Endothelial cell of umbilical vein (primary cell): ENCODE measurements around the gene FAM180B. TPM values are rescaled to one million over a fixed set of nuclear protein-coding genes. Genes with fewer than 3 reads are reported as not detected.

Source experiments
- BruUV-seq: library from RNA; stranded (reverse); fragments of 400-500 nt; replicated peaks from 2 replicates; lab custom pipeline; 2021; lab: Mats Ljungman, UMichigan
- CTCF ChIA-PET: fragments of 300-600, 350-600 bp; sonication (Branson Sonifier 250); formaldehyde crosslinking; loops from one replicate; lab custom pipeline; 2021; ENCODE audit warnings: antibody characterized with exemption, inconsistent platforms; lab: Charles Lee
- POLR2A ChIA-PET: fragments of 300-600, 350-600 bp; sonication (Branson Sonifier 250); formaldehyde crosslinking; loops from one replicate; lab custom pipeline; 2021; ENCODE audit warnings: antibody characterized with exemption, inconsistent platforms; lab: Charles Lee
- DNase-seq: peaks from one replicate; pipeline ENCODE4 v3.0.0-alpha.2; 2011; ENCODE audit warnings: low read depth, low spot score
- FAIRE-seq: peaks from 2 replicates; lab custom pipeline; 2011; peaks lifted over from hg19 to GRCh38; lab: Jason Lieb, UNC
- H2AFZ ChIP-seq: 2 replicates; pipeline ENCODE4 v1.6.0; 2012; ENCODE audit warnings: low read depth, low read length, control low read depth, inconsistent platforms
- H3K27ac ChIP-seq: 2 replicates; pipeline ENCODE4 v1.5.1; 2011; ENCODE audit warnings: low read depth, mild to moderate bottlenecking, control low read depth, low read length, moderate library complexity; ENCODE audit not compliant: insufficient read depth
- H3K27me3 ChIP-seq, 2 experiments: 2 replicates each; pipeline versions ENCODE4 v1.6.0 to v1.6.1; 2011; ENCODE audit warnings: low read length in 2 of 2, mixed read lengths in 1 of 2; ENCODE audit not compliant: control insufficient read depth in 2 of 2, insufficient read depth in 2 of 2
- H3K36me3 ChIP-seq, 2 experiments: 2 replicates in 1 of 2; 3 replicates in 1 of 2; pipeline ENCODE4 v1.5.1; 2011; ENCODE audit warnings: low read length in 2 of 2, mild to moderate bottlenecking in 1 of 2, moderate library complexity in 1 of 2; ENCODE audit not compliant: control insufficient read depth in 2 of 2, insufficient read depth in 2 of 2; ENCODE audit errors: extremely low read depth in 1 of 2
- H3K4me1 ChIP-seq: 3 replicates; pipeline ENCODE4 v1.5.1; 2011; ENCODE audit warnings: mild to moderate bottlenecking, low read length; ENCODE audit not compliant: control insufficient read depth, insufficient read depth; ENCODE audit errors: extremely low read depth
- H3K4me2 ChIP-seq: 2 replicates; pipeline ENCODE4 v1.6.1; 2011; ENCODE audit warnings: low read length, control low read depth, mixed read lengths; ENCODE audit not compliant: insufficient read depth
- H3K4me3 ChIP-seq, 3 experiments: fragments of 200-600 bp in 1 of 3; sonication (generic), shearing (Covaris generic) in 1 of 3; replicated peaks in 1 of 3; 2 replicates each; pipeline ENCODE4 v1.5.1; 2011 to 2016; ENCODE audit warnings: control low read depth in 3 of 3, low read length in 3 of 3, mild to moderate bottlenecking in 2 of 3, inconsistent platforms in 1 of 3, low read depth in 1 of 3, moderate library complexity in 1 of 3; ENCODE audit not compliant: insufficient read depth in 1 of 3
- H3K79me2 ChIP-seq: 2 replicates; pipeline ENCODE4 v1.6.0; 2012; ENCODE audit warnings: low read length, inconsistent platforms; ENCODE audit not compliant: control insufficient read depth, insufficient read depth
- H3K9ac ChIP-seq: replicated peaks from 2 replicates; pipeline ENCODE3; 2011; ENCODE audit warnings: low read length, control low read depth; ENCODE audit not compliant: insufficient read depth; ENCODE audit errors: extremely low read depth
- H3K9me1 ChIP-seq: replicated peaks from 3 replicates; pipeline ENCODE4 v1.6.0; 2011; ENCODE audit warnings: mild to moderate bottlenecking, low read length; ENCODE audit not compliant: control insufficient read depth, insufficient read depth; ENCODE audit errors: extremely low read depth
- H3K9me3 ChIP-seq: replicated peaks from 2 replicates; pipeline ENCODE4 v1.5.1; 2012; ENCODE audit warnings: low read length, inconsistent platforms; ENCODE audit not compliant: control insufficient read depth, insufficient read depth
- H4K20me1 ChIP-seq: replicated peaks from 2 replicates; pipeline ENCODE3; 2011; ENCODE audit warnings: mild to moderate bottlenecking, low read length; ENCODE audit not compliant: control insufficient read depth, insufficient read depth; ENCODE audit errors: extremely low read depth
- FOS ChIP-seq: IDR thresholded peaks from 2 replicates; pipeline ENCODE4 v1.6.1; 2011; ENCODE audit warnings: mild to moderate bottlenecking, low read length, moderate library complexity, borderline replicate concordance; ENCODE audit not compliant: insufficient read depth
- GATA2 ChIP-seq: IDR thresholded peaks from 2 replicates; pipeline ENCODE4 v1.7.0; 2011; ENCODE audit warnings: low read depth, mild to moderate bottlenecking, moderate library complexity, mixed read lengths, low read length; ENCODE audit not compliant: insufficient read length, insufficient read depth
- POLR2AphosphoS5 ChIP-seq: IDR thresholded peaks from 2 replicates; pipeline ENCODE4 v1.6.1; 2012; ENCODE audit warnings: low read depth, mild to moderate bottlenecking, control low read depth, low read length, moderate library complexity; ENCODE audit not compliant: insufficient read depth
- dilution Hi-C: fragments of 300-500 bp; cut with MboI; formaldehyde crosslinking; loops from one replicate; pipeline ENCODE4 v1.15.0; 2019; ENCODE audit warnings: low sequenced_read_pairs; ENCODE audit not compliant: extremely low pct_ligation_motif_present
- intact Hi-C: fragments of 100-400 bp; cut with micrococcal nuclease; formaldehyde crosslinking; loops from one replicate; pipeline ENCODE4 v1.10.0; 2022
- polyA plus RNA-seq, 4 experiments: library from polyadenylated mRNA; depleted of rRNA in 3 of 4; stranded (reverse) in 3 of 4; unstranded in 1 of 4; fragments of >200 nt; gene quantifications; 2 replicates each; pipeline versions ENCODE4 v1.2.1 to v1.2.3, GENCODE V29; 2011 to 2012; ENCODE audit warnings: missing spikeins in 1 of 4
- total RNA-seq: library from RNA; stranded (reverse); gene quantifications from 2 replicates; pipeline ENCODE4 v1.2.3, GENCODE V29; 2021
- TF ChIP-seq, protein P1 (sequence below), 2 donors: IDR thresholded peaks; 1 replicate in 1 of 2; 2 replicates in 1 of 2; pipeline ENCODE4 v1.5.1; 2011; ENCODE audit warnings: low read length in 2 of 2, mild to moderate bottlenecking in 2 of 2, moderate library complexity in 2 of 2, control low read depth in 1 of 2, inconsistent platforms in 1 of 2, low read depth in 1 of 2; ENCODE audit not compliant: insufficient read depth in 1 of 2; ENCODE audit errors: extremely low read depth in 1 of 2
- TF ChIP-seq, protein P2 (sequence below): IDR thresholded peaks from 2 replicates; pipeline ENCODE4 v1.6.1; 2011; ENCODE audit not compliant: insufficient read depth, insufficient read length

Gene FAM180B
- total and polyA plus RNA-seq, 2 donors (not counting 3 experiments of a cell fraction or from before 2014, with no cell fraction given) = not detected

- intact Hi-C loops = no loop called here
- H3K27me3 ChIP-seq = no peaks in the 10 kb centered on the region
- DNase-seq = no peak
- ChIA-PET POLR2A (no interaction called here), CTCF (interaction anchor here (0.6 to 1.8 kb wide), 7 partner anchors 8 to 110 kb away, joined by 3 to 7 read pairs (median 4); partner anchors contain the start of genes CELF1 and KBTBD4)
- H3K9me3 ChIP-seq = no peaks in the 10 kb centered on the region
- peak overlapping the region; percentile 45 for H2AFZ ChIP-seq
- peaks cover 0 to 2% of the 10 kb centered on the region in 2 experiments for H3K36me3 ChIP-seq
- dilution Hi-C loops = no loop called here
- no TSS peak for BruUV-seq
- H3K9ac ChIP-seq = peak overlapping the region; percentile 71
- peaks cover 27% of the 10 kb centered on the region for H3K79me2 ChIP-seq
- no peaks in the 10 kb centered on the region for H4K20me1 ChIP-seq
- FAIRE-seq = no peak
- H3K27ac ChIP-seq = peak overlapping the region; percentile 56
- H3K9me1 ChIP-seq = no peaks in the 10 kb centered on the region
- no peak for TF ChIP-seq POLR2AphosphoS5
- TF ChIP-seq, protein P1, sequence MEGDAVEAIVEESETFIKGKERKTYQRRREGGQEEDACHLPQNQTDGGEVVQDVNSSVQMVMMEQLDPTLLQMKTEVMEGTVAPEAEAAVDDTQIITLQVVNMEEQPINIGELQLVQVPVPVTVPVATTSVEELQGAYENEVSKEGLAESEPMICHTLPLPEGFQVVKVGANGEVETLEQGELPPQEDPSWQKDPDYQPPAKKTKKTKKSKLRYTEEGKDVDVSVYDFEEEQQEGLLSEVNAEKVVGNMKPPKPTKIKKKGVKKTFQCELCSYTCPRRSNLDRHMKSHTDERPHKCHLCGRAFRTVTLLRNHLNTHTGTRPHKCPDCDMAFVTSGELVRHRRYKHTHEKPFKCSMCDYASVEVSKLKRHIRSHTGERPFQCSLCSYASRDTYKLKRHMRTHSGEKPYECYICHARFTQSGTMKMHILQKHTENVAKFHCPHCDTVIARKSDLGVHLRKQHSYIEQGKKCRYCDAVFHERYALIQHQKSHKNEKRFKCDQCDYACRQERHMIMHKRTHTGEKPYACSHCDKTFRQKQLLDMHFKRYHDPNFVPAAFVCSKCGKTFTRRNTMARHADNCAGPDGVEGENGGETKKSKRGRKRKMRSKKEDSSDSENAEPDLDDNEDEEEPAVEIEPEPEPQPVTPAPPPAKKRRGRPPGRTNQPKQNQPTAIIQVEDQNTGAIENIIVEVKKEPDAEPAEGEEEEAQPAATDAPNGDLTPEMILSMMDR (IDR thresholded peaks at IDR 0.05; ENCODE audit: extremely low read depth in 1 of 2, insufficient read depth in 1 of 2, low read depth in 1 of 2, low read length in 2 of 2) = no peak
- TF ChIP-seq GATA2 = no peak
- TF ChIP-seq FOS = no peak
- TF ChIP-seq, protein P2, sequence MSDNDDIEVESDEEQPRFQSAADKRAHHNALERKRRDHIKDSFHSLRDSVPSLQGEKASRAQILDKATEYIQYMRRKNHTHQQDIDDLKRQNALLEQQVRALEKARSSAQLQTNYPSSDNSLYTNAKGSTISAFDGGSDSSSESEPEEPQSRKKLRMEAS = no peak
- peaks cover 9% of the 10 kb centered on the region for H3K4me1 ChIP-seq
- peak overlapping the region; percentile 26 for H3K4me2 ChIP-seq
- H3K4me3 ChIP-seq = peak overlapping the region; percentile 13 to 87 (median 69)
Measured at GRCh38 chr11:47564933-47565339, 21.5 kb upstream of the FAM180B start.
